ENCODE data around the gene SLC6A8.
"Not testable (repeated sequence)": the region's sequence is repeated elsewhere in the genome, so short reads cannot be mapped to it uniquely, and the experiment has no call there.

Gene SLC6A8

DNA sequence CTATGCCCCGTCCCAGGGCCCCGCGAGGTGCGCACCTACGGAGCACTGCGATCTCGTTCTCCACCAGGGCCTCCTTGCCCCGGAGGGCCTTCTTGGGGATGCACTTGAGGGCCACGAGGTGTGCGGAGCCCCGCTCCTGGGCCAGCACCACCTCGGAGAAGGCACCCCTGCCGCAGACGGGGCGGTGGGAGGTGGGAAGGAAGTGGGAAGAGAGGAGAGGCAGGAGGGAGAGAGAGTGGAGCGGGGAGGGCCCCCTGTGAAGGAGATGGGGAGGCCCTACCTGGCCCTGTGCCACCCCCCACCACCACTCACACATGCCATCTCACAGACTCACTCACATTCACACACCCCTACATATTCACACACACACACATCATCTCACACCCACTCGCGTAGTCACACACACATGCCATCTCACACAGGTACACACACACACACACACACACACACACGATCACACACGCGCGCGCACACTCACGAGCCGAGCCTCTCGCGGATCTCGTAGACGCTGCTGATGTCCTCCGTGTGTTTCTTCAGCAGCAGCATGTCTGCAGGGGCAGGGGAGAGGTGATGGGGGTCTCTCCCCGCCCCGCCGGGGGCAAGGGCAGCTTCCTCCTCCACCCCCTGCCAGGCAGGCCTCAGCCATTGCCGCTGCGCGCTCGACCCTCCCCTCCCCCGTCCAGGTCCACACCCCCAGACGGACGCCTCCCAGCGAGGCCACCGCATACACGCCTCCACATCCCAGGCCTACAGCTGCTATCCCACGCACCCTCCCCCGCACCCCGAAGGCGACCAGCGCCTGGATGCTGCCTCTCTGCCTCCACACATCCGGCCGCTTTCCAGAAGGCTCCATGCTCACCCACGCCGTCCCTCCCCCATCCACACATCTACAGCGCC is 14.9 kb upstream of the SLC6A8 start:
- no peak overlapping the region for H3K4me3 ChIP-seq (ENCODE audit: low read depth, low read length)
- DNase-seq (ENCODE audit: low read depth, low spot score) = no peak
- TF ChIP-seq, protein P1, sequence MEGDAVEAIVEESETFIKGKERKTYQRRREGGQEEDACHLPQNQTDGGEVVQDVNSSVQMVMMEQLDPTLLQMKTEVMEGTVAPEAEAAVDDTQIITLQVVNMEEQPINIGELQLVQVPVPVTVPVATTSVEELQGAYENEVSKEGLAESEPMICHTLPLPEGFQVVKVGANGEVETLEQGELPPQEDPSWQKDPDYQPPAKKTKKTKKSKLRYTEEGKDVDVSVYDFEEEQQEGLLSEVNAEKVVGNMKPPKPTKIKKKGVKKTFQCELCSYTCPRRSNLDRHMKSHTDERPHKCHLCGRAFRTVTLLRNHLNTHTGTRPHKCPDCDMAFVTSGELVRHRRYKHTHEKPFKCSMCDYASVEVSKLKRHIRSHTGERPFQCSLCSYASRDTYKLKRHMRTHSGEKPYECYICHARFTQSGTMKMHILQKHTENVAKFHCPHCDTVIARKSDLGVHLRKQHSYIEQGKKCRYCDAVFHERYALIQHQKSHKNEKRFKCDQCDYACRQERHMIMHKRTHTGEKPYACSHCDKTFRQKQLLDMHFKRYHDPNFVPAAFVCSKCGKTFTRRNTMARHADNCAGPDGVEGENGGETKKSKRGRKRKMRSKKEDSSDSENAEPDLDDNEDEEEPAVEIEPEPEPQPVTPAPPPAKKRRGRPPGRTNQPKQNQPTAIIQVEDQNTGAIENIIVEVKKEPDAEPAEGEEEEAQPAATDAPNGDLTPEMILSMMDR (IDR thresholded peaks at IDR 0.05; ENCODE audit: low read depth, low read length) = no peak
- in situ Hi-C loops (cut with HindIII; ENCODE audit: low sequenced_read_pairs) = no loop called here

DNA sequence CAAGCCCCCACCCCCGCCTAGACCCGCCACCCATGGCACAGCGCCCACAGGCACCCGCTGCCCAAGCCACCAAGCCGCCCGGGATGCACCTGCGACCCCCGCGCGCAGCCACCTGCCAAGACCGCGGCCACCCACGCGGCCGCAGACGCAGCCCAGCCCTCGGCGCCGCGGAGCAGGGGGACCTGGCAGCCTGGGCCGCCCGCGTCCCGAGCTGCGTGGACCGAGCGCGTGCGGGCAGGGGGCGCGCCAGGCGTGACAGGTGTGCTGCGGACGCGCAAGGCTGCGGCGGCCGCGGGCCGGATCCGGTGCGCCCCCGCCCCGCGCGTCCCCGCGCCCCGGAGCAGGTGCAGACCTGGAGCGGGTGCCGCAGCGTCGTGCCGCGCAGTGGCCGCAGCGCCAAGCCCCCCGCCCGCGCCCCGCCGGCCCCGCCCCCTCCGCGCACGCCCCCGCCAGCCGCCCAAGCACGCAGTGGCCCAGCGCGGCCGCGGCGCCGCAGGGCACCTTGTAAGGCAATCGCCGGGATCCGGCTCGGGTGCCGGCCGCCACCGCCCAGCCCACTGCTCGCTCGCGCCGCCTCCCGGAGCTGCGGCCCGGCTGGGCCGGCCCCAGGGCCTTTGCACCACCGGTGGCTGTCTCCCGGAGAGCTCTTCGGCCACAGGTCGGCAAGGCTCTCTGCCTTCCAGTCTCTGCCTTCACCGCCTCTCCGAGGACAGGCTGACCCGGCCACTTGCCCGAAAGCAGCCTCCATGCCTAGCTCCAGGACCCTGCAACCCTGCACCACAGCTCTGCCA is 14.1 kb upstream of the SLC6A8 start, which contains the start of gene PNCK:
TSS of gene PNCK (minus strand) at position 386 of the 791 bp plus-strand sequence. CDS start 737 bp downstream, outside the sequence.
- no peak for DNase-seq (ENCODE audit: low read depth, low spot score)
- in situ Hi-C loops (cut with HindIII; ENCODE audit: low sequenced_read_pairs) = no loop called here
- TF ChIP-seq, protein P1 (IDR thresholded peaks at IDR 0.05; ENCODE audit: low read depth, low read length) = no peak
- no peak within 1 kb of the TSS for H3K4me3 ChIP-seq (ENCODE audit: low read depth, low read length)

DNA sequence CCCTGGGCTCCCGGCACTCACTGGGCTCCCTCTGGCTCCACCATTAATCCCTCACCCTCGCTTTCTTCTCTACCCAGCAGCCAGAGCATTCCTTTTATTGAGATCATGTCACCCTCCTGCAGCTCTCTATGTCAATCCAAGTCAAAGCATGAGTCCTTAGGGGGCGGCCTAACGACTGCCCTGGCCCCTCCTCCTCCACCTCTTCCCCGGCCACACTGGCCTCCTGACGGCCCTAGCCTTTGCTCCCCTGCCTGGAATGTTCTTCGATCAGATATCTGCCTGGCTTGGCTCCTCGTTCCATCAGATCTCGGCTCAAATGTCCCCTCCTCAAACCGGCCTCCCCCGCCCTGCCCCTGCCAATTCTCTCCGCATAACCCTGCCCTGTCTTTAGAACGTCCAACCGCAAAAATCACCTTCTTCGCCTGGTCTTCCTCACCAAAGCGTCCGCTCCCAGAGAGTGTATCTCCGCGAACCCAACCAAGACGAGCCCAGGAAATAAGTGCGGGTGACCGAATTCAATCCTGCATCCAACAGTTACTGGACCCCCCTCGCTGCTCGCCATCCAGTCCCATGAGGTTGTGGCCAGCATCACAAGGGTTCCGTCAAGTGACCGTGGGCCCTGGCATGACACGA is 13.4 kb upstream of the SLC6A8 start:
- in situ Hi-C loops (cut with HindIII; ENCODE audit: low sequenced_read_pairs) = no loop called here

DNA sequence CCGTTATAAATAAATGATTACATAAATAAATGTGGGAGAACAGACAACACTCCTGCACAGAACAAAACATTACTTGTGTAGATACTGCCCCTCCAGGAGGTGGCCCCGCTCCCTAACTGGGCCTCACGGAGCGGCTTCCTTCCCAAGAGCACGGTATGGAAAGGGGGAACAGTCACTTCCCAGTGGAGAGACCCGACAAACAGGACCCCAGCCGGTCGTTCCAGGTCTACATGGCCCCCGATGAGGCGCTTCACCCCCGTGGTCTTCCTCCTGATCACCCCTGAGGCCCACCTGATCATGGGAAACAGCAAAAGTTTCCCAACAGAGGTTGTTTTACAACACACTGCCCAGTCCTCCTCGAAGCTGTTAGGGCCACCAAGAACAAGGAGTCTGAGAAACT is 6.6 kb upstream of the SLC6A8 start:
- H3K4me3 ChIP-seq (ENCODE audit: low read depth, low read length) = no peak overlapping the region
- TF ChIP-seq, protein P1 (IDR thresholded peaks at IDR 0.05; ENCODE audit: low read depth, low read length) = no peak
- in situ Hi-C loops (cut with HindIII; ENCODE audit: low sequenced_read_pairs) = no loop called here
- DNase-seq (ENCODE audit: low read depth, low spot score) = no peak

More for the DNA sequence above, 13.4 kb upstream of the SLC6A8 start:
- H3K4me3 ChIP-seq (ENCODE audit: low read depth, low read length) = no peak overlapping the region
- DNase-seq (ENCODE audit: low read depth, low spot score) = no peak
- TF ChIP-seq, protein P1 (IDR thresholded peaks at IDR 0.05; ENCODE audit: low read depth, low read length) = no peak

DNA sequence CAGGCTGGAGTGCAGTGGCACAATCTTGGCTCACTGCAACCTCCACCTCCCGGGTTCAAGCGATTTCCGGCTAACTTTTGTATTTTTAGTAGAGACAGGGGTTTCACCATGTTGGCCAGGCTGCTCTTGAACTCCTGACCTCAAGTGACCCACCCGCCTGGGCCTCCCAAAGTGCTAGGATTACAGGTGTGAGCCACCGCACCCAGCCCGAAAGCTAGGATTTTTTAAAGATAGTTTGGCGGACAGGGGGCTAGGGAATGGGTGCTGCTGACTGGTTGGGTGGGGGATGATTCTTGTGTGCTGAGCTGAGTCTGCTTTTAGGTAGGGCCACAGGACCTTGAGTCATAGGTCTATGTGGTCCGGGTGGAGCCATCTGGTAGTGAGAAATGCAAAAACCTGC is 4.2 kb upstream of the SLC6A8 start:
- H3K4me3 ChIP-seq (ENCODE audit: low read depth, low read length); DNase-seq (ENCODE audit: low read depth, low spot score); in situ Hi-C loops (cut with HindIII; ENCODE audit: low sequenced_read_pairs): not testable (repeated sequence)

DNA sequence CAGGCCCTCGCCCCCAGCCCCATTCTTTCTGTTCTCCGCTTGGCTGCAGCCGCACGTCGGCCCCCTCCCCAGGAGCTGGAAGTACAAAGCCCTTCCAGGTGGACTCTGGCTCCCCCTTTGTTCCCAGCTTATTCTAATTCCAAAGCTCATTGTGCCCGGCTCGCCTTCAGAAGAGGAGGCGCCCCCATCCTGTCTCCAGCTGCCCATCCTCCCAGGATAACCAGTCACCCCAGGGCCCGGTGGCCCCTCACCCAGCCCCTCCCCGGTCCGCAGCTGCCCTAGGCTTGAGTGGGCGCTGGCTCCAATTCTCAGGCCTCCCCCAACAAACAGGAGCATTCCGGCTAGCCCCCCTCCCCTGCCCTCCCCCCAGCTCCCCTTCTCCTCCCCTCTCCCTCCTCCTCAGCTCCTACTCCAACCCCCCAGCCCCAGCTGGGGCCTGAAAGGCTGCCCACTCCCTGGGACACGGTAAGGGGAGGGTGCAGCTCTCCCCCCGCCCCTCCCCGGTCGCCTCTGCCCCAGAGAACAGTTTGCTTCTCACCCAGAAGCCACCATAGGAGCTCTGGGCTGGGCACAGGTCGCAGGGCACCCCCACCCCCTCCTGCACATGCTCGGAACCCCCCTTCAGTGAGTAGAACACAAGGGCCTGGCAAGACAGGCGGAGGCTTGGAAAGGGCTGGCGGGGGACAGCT is 3.1 kb upstream of the SLC6A8 start:
- TF ChIP-seq, protein P1 (IDR thresholded peaks at IDR 0.05; ENCODE audit: low read depth, low read length) = no peak
- in situ Hi-C loops (cut with HindIII; ENCODE audit: low sequenced_read_pairs) = no loop called here
- DNase-seq (ENCODE audit: low read depth, low spot score) = no peak
- no peak overlapping the region for H3K4me3 ChIP-seq (ENCODE audit: low read depth, low read length)
